Suppressor macrophage treated with lipopolysaccharide for 4 hours (primary cell): ENCODE results near the gene OR10J4.
"Not testable (repeated sequence)": the region's sequence is repeated elsewhere in the genome, so short reads cannot be mapped to it uniquely, and the experiment has no call there.

Experiments
- DNase-seq: peaks from one replicate; pipeline ENCODE4 v3.0.0-alpha.2; 2020

OR10J4 gene

DNA sequence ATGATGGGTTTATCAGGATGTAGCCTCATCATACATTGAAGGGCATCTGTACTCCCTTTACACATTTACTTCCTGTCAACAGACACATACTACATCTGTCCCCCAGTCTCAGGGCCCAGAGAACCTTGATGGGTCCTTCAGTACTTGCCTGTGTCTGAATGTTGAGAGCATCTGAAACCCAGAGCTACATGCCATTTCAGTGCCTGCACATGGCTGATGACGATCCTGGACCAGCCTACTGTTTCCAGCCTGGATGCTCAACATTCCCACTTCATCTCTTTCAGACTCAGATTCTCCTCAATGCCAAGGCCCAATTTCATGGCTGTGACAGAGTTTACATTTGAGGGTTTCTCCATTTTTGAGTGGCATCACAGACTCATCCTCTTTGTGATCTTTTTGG is at the start of gene OR10J4:
Gene OR10J4, plus strand, starts transcription at position 301 of the 400 bp plus-strand sequence.
- DNase-seq: no peak

DNA sequence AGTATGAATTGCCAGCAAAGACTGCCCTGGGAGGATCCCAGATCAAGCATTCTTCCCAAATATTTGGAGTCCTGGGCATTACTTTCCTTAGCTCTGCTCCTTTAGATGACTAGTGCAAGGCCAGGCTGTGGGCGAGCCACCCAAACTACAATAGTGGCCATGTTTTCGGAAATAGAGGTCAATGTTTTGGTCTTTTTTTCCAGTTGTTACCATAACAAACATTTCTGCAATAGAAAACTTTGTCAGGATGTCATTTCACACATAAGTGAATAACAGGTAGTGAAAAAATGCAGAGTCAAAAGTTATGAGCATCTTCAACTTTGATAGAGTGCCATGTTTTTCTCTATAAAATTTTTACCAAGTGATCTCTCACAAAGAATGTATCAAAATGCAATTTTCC is 25.2 kb upstream of the OR10J4 start:
- DNase-seq: no peak

DNA sequence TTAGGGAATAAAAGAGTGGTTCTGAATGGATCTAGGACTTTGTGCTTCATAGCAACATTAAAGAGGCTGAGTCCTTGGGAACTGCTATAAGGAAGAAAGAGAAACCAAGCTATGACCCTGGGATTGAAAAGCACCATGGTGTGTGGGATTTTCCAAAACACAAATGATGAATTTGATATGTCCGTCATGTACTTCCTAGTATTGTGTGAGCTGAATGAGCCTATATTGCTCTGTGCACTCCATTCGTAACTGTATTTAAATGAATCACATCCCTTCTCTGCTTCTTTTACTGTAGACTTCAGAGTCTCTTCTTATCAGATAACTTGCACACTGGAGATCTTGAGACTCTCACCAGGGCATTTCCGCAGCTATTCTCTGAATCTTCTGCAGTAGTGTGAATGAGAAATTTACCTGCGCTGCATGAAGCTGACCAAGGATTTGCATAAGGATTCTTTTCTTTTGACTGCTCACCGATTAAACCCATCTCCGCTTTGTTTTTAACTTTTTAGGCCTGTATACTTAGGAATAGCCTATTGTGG is 23.1 kb upstream of the OR10J4 start:
- no peak for DNase-seq

DNA sequence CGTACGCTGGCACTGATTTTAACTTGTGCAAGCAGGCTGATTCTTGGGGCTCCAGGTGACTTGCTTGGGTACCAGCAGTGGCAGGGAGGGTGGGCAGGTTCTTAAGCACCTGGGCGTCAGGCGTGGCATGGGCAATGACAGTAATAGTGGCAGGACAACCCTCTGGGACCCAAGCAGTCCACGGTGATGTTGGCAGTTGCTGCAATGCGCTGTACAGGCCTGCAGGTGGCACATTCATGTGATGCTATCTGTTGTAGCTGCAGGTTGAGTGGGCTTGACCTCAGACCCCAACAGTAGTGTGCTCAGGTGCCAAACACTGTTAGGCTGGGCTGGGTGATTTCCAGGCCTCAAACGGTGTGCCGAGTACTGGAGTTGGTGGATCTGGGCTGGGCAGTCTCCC is 10.2 kb upstream of the OR10J4 start:
- no peak for DNase-seq

DNA sequence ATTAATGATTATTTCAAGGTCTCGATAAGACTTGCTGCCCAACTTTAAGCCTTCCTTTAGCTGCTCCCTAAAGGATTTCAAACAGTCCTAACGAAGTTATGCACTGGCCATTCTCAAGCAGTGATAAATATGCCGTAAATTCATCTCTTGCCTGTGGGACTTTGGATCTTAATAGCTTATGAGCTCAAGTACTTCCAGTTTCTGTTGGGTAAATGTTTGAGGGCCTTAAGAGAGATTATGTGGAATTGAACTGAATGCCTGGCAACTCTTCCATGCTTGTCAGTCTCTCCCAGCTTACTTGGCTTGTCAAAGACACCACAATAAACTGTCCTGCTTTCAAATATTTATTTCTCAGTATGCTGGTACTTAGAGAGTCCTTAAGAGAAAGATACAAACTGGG is 3.5 kb upstream of the OR10J4 start:
- DNase-seq: no peak

DNA sequence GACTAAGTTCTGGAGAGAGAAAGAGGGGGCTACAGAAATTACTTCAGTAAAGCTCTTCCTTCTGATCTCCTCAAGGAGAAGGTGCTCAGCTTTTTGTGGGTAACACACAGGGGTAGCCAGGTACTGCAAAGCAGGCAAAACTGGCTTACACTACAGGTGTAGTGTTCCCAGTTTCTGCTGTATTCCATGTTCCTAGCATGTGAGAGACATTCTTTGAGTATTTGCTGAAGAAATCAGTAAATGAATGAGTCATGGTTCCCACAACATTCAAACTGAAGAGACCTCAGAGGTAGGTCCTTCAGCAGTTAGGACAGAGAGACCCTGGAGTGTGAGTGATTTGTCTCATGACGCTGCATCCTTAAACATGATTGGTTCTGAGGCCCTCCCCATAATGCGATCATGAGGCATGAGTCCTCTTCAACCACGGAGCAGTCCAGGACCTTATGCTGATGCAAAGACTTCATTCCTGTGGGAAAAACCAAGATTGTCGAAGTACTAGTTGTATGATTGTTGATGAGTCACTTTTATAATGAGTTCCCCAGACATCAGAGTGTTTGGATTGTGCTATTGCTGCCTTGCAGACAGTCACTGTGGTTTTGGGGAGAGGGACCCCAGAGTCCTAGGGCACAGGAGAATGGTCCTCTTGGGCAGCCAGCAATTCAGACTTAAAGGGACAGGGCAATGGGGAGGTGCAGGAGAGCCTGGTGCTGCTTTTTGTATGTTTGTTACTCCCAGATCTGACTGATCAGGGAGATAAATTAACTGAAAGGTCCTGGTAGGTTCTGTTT is 2.7 kb upstream of the OR10J4 start:
- DNase-seq: peak; percentile 32

DNA sequence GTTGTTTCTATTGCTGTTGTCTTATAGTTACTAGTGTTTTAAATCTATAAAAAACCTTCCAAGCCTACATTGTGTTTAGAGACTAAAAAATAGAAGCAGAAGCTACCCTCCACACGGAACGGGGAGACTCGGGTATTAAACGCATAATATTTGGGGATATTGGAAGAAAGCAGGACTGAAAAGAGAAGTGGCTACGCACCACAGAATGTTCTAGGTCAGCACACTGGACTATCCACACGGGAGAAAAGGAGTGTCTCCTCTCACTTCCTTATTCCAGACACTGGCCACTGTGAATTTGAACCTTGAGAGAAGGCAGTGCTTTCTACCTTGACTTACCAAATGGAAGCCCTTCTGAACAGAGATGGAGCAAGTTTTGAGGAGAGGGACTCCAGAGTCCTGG is 1.0 kb upstream of the OR10J4 start:
- DNase-seq: peak; percentile 36

DNA sequence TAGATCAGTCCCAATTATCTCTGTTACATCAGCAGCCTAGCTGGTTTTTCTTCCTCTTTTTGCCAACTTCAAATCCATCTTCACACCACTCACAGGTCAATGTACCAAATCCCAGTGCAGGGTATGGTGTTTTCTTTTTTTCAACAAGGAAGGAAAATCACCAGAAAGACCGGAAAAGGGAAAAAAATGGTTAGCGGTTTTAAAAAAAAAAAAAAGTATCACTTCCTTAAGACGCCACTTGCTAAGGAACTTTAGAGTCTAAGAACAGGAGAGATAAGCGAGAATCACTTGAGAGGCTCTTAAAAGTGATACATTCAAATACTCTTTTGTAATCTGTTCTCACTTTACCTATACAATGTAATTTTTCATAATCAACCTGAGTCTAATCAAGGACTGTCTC is 4.5 kb downstream of the OR10J4 start:
- DNase-seq: peak; percentile 32

DNA sequence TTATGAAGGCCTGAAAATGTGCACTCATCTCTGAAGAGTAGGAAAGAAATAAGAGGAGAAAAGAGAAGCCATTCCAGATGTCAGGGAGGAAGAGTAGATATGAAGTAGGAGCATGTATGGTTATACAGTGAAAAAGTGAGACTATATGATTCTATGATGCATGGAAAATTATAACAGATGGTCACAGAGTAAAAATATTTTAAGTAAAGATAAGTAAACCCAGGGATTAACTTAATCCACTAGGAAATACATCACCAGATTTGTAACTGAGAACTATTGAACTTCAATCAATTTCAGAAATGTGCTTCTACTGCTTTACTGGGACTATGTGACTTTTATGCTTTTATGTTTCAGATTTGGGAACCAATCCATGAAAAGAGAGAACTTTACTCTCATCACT is 7.4 kb downstream of the OR10J4 start, which contains the start of gene OR10J1:
Gene OR10J1, plus strand, starts transcription at position 301 of the 400 bp plus-strand sequence. Its CDS starts 70 bp downstream, at position 371.
- no peak for DNase-seq

DNA sequence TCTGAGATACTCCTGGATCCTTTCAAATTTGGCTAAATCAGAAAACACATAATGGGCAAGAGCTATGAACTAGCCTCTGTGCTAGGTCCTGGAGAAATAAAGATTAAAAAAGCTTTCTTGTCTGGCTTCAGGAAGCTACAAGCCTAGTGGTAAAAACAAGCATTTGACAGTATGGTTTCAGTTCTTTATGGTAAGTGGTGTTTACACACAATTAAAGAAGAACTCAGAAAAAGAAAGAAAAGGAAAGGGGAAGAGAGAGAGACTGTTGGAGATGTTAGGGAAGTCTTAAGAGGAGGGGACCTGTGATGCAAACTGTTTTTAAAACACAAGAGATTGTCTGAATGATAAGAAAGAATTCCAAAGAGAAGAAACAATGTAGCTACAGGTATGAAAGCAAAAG is 9.4 kb downstream of the OR10J4 start:
- peak; percentile 37 for DNase-seq

DNA sequence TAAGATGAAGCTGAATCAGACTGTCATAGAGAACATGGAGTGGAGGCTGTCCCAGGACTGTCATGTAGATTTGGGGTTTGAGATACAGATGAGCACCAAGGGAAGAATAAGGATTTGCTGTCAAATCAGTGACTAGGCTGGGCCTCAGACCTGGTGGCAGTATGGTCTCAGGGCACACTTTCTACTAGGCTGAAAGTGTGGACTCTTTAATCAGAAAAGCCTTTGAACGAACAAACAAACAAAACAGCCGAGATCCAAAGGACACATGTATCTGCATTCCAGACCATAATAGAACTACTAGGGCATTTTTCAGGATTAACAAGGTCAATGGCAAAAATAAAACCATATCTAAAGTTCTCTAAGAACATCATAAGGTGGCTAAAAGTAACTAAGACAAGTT is 10.4 kb downstream of the OR10J4 start:
- no peak for DNase-seq

DNA sequence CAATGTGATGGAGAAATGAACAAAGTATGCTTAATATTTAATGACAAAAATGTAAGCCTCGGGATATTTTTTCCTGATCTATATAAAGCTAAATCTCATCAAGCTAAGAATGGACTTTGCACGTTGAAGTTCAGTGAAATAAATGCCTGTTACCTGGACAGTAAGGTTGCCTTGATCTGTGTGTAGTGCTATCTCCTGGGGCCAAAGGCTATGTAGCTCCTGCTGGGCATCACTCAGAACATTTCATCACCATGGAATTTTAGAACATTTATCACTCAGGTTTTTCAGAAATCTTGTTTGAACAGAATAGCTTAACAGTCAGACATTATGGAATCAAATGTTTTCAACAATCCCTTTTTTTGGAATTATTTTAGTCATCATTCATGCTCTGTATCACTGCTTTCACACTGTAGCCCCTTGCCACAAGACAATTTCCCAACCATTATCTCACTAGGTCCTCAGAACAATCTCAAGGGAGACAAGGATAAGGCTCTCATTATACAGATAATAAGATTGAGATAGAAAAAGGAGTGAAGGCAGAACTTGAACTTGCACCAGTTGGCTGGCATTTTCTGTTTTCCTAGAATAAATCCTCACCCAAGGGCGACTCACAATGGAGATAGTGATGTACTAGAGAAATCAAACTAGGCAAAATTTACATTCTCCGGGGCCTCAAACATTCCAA is 11.2 kb downstream of the OR10J4 start:
- DNase-seq: no peak

DNA sequence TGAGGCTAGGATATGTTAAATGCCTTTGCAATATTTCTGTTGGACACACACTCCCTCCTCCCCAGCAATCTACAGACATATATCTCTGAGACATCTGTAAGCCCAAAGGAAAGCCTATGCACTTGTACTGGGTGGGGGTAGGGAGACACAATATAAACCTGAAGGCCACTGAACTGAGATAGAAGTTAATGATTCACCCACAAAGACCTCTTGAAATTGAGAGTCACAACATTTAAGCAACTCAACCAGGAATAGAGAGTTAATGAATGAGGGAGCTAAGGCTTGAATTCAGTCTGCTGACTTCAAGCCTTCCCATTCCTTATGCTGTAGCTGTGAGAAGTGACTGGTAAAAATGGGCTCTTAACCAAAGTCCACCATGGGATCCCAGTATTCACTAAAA is 12.5 kb downstream of the OR10J4 start:
- no peak for DNase-seq

DNA sequence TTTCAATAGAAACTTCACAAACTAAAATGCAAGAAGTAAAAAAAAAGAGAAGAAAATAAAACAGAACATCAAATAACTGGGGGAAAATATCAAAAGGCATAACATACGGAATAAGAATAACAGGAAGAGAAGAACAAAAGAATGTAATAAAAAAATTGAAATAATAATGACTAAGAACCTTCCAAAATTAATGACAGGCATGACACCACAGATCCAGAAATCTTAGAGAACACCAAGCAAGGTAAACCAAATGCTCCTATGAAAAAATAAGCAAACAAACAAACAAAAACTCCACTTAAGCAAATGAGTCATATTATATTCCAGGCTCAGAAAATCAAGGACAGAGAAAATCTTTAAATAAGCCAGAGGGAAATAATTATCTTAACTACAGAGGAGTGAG is 16.2 kb downstream of the OR10J4 start:
- DNase-seq: no peak

DNA sequence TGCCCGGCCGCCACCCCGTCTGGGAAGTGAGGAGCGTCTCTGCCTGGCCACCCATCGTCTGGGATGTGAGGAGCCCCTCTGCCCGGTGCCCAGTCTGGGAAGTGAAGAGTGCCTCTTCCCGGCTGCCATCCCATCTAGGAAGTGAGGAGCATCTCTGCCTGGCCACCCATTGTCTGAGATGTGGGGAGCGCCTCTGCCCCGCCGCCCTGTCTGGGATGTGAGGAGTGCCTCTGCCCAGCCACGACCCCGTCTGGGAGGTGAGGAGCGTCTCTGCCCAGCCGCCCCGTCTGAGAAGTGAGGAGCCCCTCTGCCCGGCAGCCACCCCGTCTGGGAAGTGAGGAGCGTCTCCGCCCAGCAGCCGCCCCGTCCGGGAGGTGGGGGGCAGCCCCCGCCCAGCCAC is 17.6 kb downstream of the OR10J4 start:
- DNase-seq: not testable (repeated sequence)

DNA sequence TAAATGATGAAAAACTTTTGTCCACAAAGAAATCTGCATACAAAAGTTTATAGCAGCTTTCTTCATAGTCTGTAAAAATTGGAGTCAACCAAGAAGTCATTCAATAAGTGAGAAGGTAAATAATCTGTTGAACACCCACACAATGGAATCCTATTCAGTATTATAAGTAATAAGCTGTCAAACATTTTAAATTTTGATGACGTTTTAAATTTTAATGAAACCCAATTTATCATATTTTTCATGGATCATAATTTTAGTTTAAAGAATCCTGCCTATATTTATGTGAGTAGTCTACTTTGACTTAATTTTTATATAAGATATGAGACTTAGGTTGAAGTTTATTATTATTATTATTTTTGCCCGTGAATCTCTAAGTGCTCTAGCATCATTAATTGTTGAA is 27.5 kb downstream of the OR10J4 start:
- no peak for DNase-seq

DNA sequence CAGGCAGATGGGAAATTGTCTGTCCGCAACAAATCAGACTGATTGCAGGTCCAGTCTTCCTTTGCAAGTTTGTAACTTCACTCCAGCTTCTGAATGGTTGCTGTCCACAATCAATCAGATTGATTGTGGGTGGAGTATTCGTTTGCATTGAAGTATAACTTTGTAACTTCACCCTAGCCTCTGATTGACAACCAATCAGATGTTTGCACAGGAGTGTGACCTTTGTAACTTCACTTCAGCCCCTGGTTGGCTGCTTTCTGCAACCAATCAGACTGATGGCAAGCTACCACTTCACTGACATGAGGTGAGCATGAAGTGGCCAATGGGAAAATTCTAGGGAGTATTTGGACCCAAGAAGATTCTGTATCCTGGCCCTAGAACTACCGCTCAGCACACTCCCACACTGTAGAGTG is 33.2 kb downstream of the OR10J4 start:
- no peak for DNase-seq

DNA sequence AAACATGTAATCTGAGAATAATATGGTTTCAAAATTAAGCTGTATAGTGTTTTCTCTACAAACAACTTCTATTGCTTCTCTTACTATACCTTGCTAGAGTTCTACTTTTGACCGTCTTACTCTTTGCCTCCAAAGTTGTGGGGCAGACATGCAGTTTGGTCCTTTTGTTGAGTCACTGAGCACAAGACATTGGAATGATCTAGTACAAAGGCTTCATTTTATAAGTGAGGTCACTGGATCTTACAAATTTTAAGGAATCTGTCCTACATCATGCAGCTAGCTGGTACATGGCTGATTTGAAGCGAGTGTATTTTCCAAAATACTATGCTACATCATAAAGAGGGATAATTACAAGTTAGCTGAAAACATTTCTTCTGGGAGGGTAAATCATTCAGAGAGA is 36.3 kb downstream of the OR10J4 start:
- DNase-seq: no peak

DNA sequence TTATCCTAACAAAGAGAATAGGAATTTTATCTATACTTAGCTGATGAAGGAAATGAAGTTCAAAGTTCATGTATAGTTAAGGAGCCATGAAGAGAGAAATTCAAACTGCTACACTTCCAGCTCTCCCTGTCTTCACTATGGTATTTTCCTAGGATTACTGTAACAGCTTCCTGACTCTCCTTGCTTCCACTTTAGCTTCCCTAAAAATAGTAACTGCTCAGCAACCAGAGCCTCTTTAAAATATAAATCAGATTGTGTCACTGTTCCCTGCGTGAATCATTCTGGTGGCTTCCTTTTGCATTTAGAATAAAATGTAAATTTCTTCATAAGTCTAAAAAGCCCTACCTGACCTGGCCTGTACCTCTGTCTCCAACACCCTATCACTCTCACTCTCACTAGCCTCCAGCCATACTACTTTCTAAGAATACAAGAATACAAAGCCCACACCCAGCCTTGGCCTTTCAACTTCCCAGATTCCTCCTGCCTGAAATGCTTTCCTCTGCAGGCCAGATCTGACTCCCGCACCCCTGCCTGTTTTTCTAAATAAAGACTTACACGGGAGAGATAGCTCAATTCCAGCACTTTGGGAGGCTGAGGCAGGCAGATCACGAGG is 38.0 kb downstream of the OR10J4 start:
- peak; percentile 21 for DNase-seq

DNA sequence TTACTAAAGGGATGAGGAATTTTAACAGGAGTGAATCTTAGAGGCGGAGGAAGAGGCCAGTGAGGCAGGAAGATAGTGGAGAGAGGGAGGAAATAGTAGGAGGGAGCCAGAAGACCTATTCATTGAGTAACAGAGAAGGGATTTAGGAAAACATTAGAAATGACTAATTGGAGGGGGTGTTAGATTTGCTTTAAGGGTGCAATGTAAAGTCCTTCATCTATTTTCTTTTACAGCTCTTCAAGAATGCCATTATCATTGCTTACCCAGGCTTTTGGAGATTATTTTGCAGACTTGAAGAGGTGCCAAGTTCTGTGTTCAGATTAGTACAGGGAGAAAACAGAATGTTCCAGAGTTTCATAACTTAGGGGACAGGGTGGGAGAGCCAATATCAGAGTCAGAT is 41.3 kb downstream of the OR10J4 start:
- no peak for DNase-seq

DNA sequence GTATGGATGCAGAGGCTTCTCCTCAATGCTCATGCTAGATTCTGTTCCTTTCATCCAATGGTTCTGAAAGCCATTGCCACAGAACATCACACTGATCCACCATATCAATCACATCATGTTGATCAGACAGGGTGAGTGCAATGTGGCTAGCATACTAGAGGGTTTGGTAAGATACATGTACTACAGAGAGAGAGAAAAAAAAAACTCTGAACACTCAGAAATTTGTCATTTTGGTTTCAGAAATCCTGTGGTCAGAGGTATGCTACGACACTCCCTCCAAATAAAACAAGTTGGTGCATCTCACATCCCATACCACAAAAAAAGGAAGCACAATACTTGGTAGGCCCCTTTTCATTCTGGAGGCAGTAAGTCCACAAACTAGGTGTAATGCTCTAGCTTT is 42.9 kb downstream of the OR10J4 start:
- DNase-seq: no peak
